PC-3 (cell line): Measurements from ENCODE around the gene ITIH5.

ENCODE experiments used
- CTCF ChIP-seq: fragments of 300-600 bp; sonication (generic); conservative IDR thresholded peaks from 2 replicates; pipeline ENCODE4 v1.5.1; 2017; ENCODE audit warnings: antibody characterized with exemption, low read depth, mild to moderate bottlenecking, low read length
- EZH2 ChIP-seq: fragments of 300-600 bp; sonication (generic); IDR thresholded peaks from one replicate; pipeline ENCODE4 v1.6.1; 2017; ENCODE audit warnings: antibody characterized with exemption, mild to moderate bottlenecking, low read length; ENCODE audit not compliant: unreplicated experiment

GRCh38 chr10:7519351-7519750, 147.4 kb downstream of the ITIH5 start:
- no peak for TF ChIP-seq CTCF
- TF ChIP-seq EZH2: no peak
